ENCODE measurements around the gene KCNS1. TPM values are rescaled to one million over a fixed set of nuclear protein-coding genes. Genes with fewer than 3 reads are reported as not detected.
A peak's percentile ranks its signal among the peaks of the same experiment; 100 is the strongest.

The KCNS1 gene
- polyA plus RNA-seq, 2 of the 4 experiments (the other 2 are of a cell fraction) = not detected

- peak in 1 of 2 experiments; percentile 59; a peak in 3 of 6 replicates for ATAC-seq
- 48% methylated on average over 17 of the region's 17 CpGs for WGBS (ENCODE audit: missing lambda C conversion rate)
- no peaks in the 10 kb centered on the region for H3K9me3 ChIP-seq
- no peak for FAIRE-seq
- no peak overlapping the region for H3K4me3 ChIP-seq
- no peak overlapping the region for H3K4me2 ChIP-seq
- CTCF ChIA-PET = interaction anchor here (0.6 to 13.7 kb wide), 30 partner anchors 9 to 660 kb away, joined by 3 to 155 read pairs (median 4); partner anchors contain the start of gene WFDC12
- TF ChIP-seq RAD21 (conservative IDR thresholded peaks at IDR 0.05 in 1 of 2, IDR thresholded peaks at IDR 0.05 in 1 of 2) (peak; percentile 44 to 45; a peak in 4 of 5 replicates), E2F6 (IDR thresholded peaks at IDR 0.05; ENCODE audit: borderline replicate concordance, low read depth) (no peak), TFCP2L1 (CRISPR knock-in tag; IDR thresholded peaks at IDR 0.05) (no peak), RARB (CRISPR knock-in tag; IDR thresholded peaks at IDR 0.05) (no peak), SMC3 (IDR thresholded peaks at IDR 0.05) (peak; percentile 67; the same call in 2 of the 3 replicates), CTCF (IDR thresholded peaks at IDR 0.05) (peak; percentile 60)
- H3K27ac ChIP-seq = no peak overlapping the region
- POLR2A ChIA-PET = no interaction called here
- H3K4me1 ChIP-seq = no peaks in the 10 kb centered on the region
- DNase-seq (ENCODE audit: low read depth in 1 of 2, low spot score in 1 of 2) = peak in 1 of 2 experiments; percentile 20
These were observed 11.0 kb upstream of the KCNS1 start for GRCh38 chr20:45111799-45112471.

- POLR2A ChIA-PET = no interaction called here
- Histone ChIP-seq H3K27ac (no peak overlapping the region), H3K9me3 (no peaks in the 10 kb centered on the region), H3K4me1 (no peaks in the 10 kb centered on the region), H3K4me2 (no peak overlapping the region), H3K4me3 (no peak overlapping the region)
- no peak for FAIRE-seq
- ATAC-seq = no peak
- WGBS (ENCODE audit: missing lambda C conversion rate) = 57% methylated on average over 10 of the region's 11 CpGs
- CTCF ChIA-PET = interaction anchor here (0.6 to 13.7 kb wide), 27 partner anchors 9 to 661 kb away, joined by 3 to 155 read pairs (median 5); partner anchors contain the start of gene WFDC12
- DNase-seq (ENCODE audit: low read depth in 1 of 2, low spot score in 1 of 2) = no peak
- TF ChIP-seq NR3C1 (IDR thresholded peaks at IDR 0.05) (no peak), MYC (IDR thresholded peaks at IDR 0.05; ENCODE audit: borderline replicate concordance, low read length) (no peak), USF2 (IDR thresholded peaks at IDR 0.05) (no peak), EHF (CRISPR knock-in tag; IDR thresholded peaks at IDR 0.05) (no peak), EP300 (IDR thresholded peaks at IDR 0.05) (no peak), FOSB (CRISPR knock-in tag; IDR thresholded peaks at IDR 0.05) (no peak), MAZ (IDR thresholded peaks at IDR 0.05; ENCODE audit: borderline replicate concordance, low read depth, low read length) (no peak), POLR2A (IDR thresholded peaks at IDR 0.05; ENCODE audit: low read length) (no peak), GATA3 (IDR thresholded peaks at IDR 0.05; ENCODE audit: borderline replicate concordance) (no peak), JUN (IDR thresholded peaks at IDR 0.05) (no peak)
These were observed 10.4 kb upstream of the KCNS1 start for GRCh38 chr20:45111285-45111684.

DNA sequence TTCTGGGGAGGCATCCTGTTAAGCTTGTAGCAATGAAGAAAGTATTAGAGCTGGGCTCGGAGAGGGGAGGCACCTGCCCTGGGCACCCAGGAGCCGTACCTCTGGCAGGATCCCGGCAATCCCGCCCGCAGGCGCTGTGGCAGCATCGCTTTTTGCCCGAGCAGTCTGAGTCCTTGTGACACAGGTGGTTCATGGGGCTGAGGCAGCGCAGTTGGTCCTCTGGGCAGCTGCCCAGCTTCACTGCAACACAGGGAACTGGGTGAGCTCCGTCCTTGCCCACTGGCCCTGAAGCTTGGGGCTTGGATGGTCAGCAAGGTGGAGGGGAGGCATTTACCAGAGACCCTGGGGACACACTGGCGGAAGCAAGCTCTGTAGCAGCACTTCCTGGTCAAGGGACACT lies 9.4 kb upstream of the KCNS1 start:
- 61% methylated on average over 11 of the region's 11 CpGs for WGBS (ENCODE audit: missing lambda C conversion rate)
- no peak overlapping the region for H3K4me2 ChIP-seq
- H3K27ac ChIP-seq = no peak overlapping the region
- POLR2A ChIA-PET = no interaction called here
- CTCF ChIA-PET = interaction anchor here (0.6 to 13.7 kb wide), 14 partner anchors 11 to 184 kb away, joined by 3 to 155 read pairs (median 11); partner anchors contain the start of gene WFDC12
- ATAC-seq (no peak), DNase-seq (ENCODE audit: low read depth in 1 of 2, low spot score in 1 of 2) (no peak), FAIRE-seq (no peak)
- H3K9me3 ChIP-seq = no peaks in the 10 kb centered on the region
- no peak overlapping the region for H3K4me3 ChIP-seq
- H3K4me1 ChIP-seq = no peaks in the 10 kb centered on the region
- TF ChIP-seq CTCF (IDR thresholded peaks at IDR 0.05) = no peak
- no peak for TF ChIP-seq POLR2A (IDR thresholded peaks at IDR 0.05; ENCODE audit: low read length)
- TF ChIP-seq CEBPB (IDR thresholded peaks at IDR 0.05) = no peak
- TF ChIP-seq EP300 (IDR thresholded peaks at IDR 0.05) = no peak
- no peak for TF ChIP-seq RCOR1 (IDR thresholded peaks at IDR 0.05; ENCODE audit: low read depth, low read length)
- no peak for TF ChIP-seq ATOH8 (CRISPR knock-in tag; IDR thresholded peaks at IDR 0.05; ENCODE audit: low read depth)
- TF ChIP-seq NR3C1 (IDR thresholded peaks at IDR 0.05) = no peak
- no peak for TF ChIP-seq NPAS2 (CRISPR knock-in tag; IDR thresholded peaks at IDR 0.05; ENCODE audit: borderline replicate concordance)
- TF ChIP-seq, protein P1, sequence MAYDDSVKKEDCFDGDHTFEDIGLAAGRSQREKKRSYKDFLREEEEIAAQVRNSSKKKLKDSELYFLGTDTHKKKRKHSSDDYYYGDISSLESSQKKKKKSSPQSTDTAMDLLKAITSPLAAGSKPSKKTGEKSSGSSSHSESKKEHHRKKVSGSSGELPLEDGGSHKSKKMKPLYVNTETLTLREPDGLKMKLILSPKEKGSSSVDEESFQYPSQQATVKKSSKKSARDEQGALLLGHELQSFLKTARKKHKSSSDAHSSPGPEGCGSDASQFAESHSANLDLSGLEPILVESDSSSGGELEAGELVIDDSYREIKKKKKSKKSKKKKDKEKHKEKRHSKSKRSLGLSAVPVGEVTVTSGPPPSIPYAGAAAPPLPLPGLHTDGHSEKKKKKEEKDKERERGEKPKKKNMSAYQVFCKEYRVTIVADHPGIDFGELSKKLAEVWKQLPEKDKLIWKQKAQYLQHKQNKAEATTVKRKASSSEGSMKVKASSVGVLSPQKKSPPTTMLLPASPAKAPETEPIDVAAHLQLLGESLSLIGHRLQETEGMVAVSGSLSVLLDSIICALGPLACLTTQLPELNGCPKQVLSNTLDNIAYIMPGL (CRISPR knock-in tag; IDR thresholded peaks at IDR 0.05; ENCODE audit: borderline replicate concordance) = no peak
- no peak for TF ChIP-seq TP53 (CRISPR knock-in tag; IDR thresholded peaks at IDR 0.05)
- TF ChIP-seq SREBF2 (IDR thresholded peaks at IDR 0.05) = no peak
- no peak for TF ChIP-seq ZSCAN20 (CRISPR knock-in tag; IDR thresholded peaks at IDR 0.05)
- TF ChIP-seq JUNB (IDR thresholded peaks at IDR 0.05) = no peak

All from A549 (cell line).